Spleen (tissue), 11 donors: Measurements from ENCODE around the gene PPP1R16B. TPM values are rescaled to one million over a fixed set of nuclear protein-coding genes. Genes with fewer than 3 reads are reported as not detected.

Experiments
- DNase-seq: peaks from one replicate; pipeline ENCODE4 v3.0.0-alpha.2; 2020
- H3K27ac ChIP-seq, 8 donors: fragments of 200-600 bp; sonication (generic) in 7 of 8; 1 replicate in 4 of 8; 2 replicates in 4 of 8; pipeline versions ENCODE4 v1.5.0 to v1.8.0; 2016 to 2021; ENCODE audit warnings: inconsistent platforms in 4 of 8, mild to moderate bottlenecking in 4 of 8, moderate library complexity in 1 of 8
- H3K27me3 ChIP-seq, 7 donors: fragments of 200-600 bp; sonication (generic) in 6 of 7; replicated peaks in 1 of 7; 1 replicate in 4 of 7; 2 replicates in 3 of 7; pipeline versions ENCODE4 v1.5.0 to v1.8.0; 2016 to 2021; ENCODE audit warnings: inconsistent platforms in 3 of 7, mild to moderate bottlenecking in 1 of 7
- H3K36me3 ChIP-seq, 6 donors: fragments of 200-600 bp; sonication (generic) in 5 of 6; 1 replicate in 4 of 6; 2 replicates in 2 of 6; pipeline versions ENCODE4 v1.5.0 to v1.8.0; 2016 to 2021; ENCODE audit warnings: inconsistent platforms in 2 of 6
- H3K4me1 ChIP-seq, 6 donors: fragments of 200-600 bp; sonication (generic) in 5 of 6; 1 replicate in 3 of 6; 2 replicates in 3 of 6; pipeline versions ENCODE4 v1.5.0 to v1.8.0; 2016 to 2021; ENCODE audit warnings: inconsistent platforms in 3 of 6
- H3K4me3 ChIP-seq, 8 donors: fragments of 200-600 bp; sonication (generic) in 7 of 8; 1 replicate in 4 of 8; 2 replicates in 4 of 8; pipeline versions ENCODE4 v1.5.0 to v1.8.0; 2016 to 2021; ENCODE audit warnings: inconsistent platforms in 4 of 8, mild to moderate bottlenecking in 4 of 8, moderate library complexity in 2 of 8
- H3K9me3 ChIP-seq, 8 donors: fragments of 200-600 bp; sonication (generic) in 7 of 8; 1 replicate in 4 of 8; 2 replicates in 4 of 8; pipeline versions ENCODE4 v1.5.0 to v1.8.0; 2016 to 2021; ENCODE audit warnings: inconsistent platforms in 4 of 8
- CTCF ChIP-seq, 11 experiments: fragments of 200-600 bp in 7 of 11; fragments of 450-650 bp in 4 of 11; sonication (generic) in 4 of 11; IDR thresholded peaks in 8 of 11; conservative IDR thresholded peaks in 3 of 11; 1 replicate in 7 of 11; 2 replicates in 4 of 11; pipeline versions ENCODE4 v1.4.0 to v1.8.0; 2016 to 2021; ENCODE audit warnings: antibody characterized with exemption in 11 of 11, inconsistent platforms in 4 of 11, mild to moderate bottlenecking in 1 of 11
- POLR2A ChIP-seq, 3 donors: fragments of 450-650 bp; IDR thresholded peaks; one replicate each; pipeline ENCODE4 v1.5.1; 2017; ENCODE audit warnings: antibody characterized with exemption in 3 of 3, mild to moderate bottlenecking in 1 of 3
- POLR2AphosphoS5 ChIP-seq, 3 donors: sonication (generic); formaldehyde crosslinking; IDR thresholded peaks; one replicate each; pipeline ENCODE4 v1.5.1; 2017; ENCODE audit warnings: antibody characterized with exemption in 3 of 3
- WGBS, 5 donors: extraction: QIAGEN DNeasy Blood & Tissue Kit in 3 of 5; methylation state at CpG; one replicate each; pipeline versions ENCODE4 v1.1.5 to v1.1.7; 2013 to 2018; 5-methylcytosine and 5-hydroxymethylcytosine counted together
- intact Hi-C: fragments of 100-400 bp; cut with DNase I; formaldehyde crosslinking; loops from one replicate; pipeline ENCODE4 v1.15.0; 2023; ENCODE audit warnings: low total_unique reads
- polyA plus RNA-seq, 3 donors: library from polyadenylated mRNA; stranded (reverse); fragments of 200-250 nt; gene quantifications; one replicate each; pipeline ENCODE4 v1.2.1, GENCODE V29; 2013
- total RNA-seq, 7 donors: library from RNA; depleted of rRNA in 3 of 7; stranded (reverse); fragments of >200 nt in 3 of 7; fragmentation: NEBNext Ultra II Directional in 4 of 7; extraction: Animal tissue kit (Norgen Biotek cat#: 25700) in 4 of 7; gene quantifications; one replicate each; pipeline versions ENCODE4 v1.1.0 to v1.2.1, GENCODE V29; 2016 to 2021
- donor health status: healthy with polysubstance abuse.
- donor health status: DM: no; HTN: no; CAD: no; lungs with moderate emphysema.
- donor health status: DM: no; HTN: no; CAD: no.
- donor health status: Bipolar disorder and iron deficiency.
- donor health status: healthy.
- donor health status: DM: no; HTN: no; CAD: no.
- donor health status: DM: yes; HTN: yes; CAD: no.

PPP1R16B gene
- total and polyA plus RNA-seq, 10 donors: 16.0 to 66.0 (median 43.1) TPM

GRCh38 chr20:38815446-38815845 lies 9.9 kb downstream of the PPP1R16B start:
- Histone ChIP-seq H3K36me3 (peaks cover 0 to 64% (median 6%) of the 10 kb centered on the region in 6 donors), H3K4me3 (no peak overlapping the region), H3K27ac (no peak overlapping the region), H3K4me1 (peaks cover 31 to 91% (median 57%) of the 10 kb centered on the region in 6 donors), H3K27me3 (no peaks in the 10 kb centered on the region), H3K9me3 (peaks cover 0 to under 1% (median 0%) of the 10 kb centered on the region in 8 donors)
- intact Hi-C loops: no loop called here
- DNase-seq: no peak
- TF ChIP-seq POLR2AphosphoS5 (IDR thresholded peaks at IDR 0.05) (no peak), POLR2A (IDR thresholded peaks at IDR 0.05) (no peak), CTCF (IDR thresholded peaks at IDR 0.05 in 8 of 11, conservative IDR thresholded peaks at IDR 0.05 in 3 of 11) (no peak)

- TF ChIP-seq POLR2A (IDR thresholded peaks at IDR 0.05) (no peak), POLR2AphosphoS5 (IDR thresholded peaks at IDR 0.05) (no peak), CTCF (IDR thresholded peaks at IDR 0.05 in 8 of 11, conservative IDR thresholded peaks at IDR 0.05 in 3 of 11) (no peak)
- Histone ChIP-seq H3K27me3 (no peaks in the 10 kb centered on the region), H3K27ac (peak overlapping the region in 1 of 8 donors; percentile 38), H3K36me3 (peaks cover 0 to 53% (median 1%) of the 10 kb centered on the region in 6 donors), H3K9me3 (peaks cover 0 to 13% (median 9%) of the 10 kb centered on the region in 8 donors), H3K4me1 (peaks cover 7 to 76% (median 30%) of the 10 kb centered on the region in 6 donors), H3K4me3 (no peak overlapping the region)
- WGBS, 5 donors: 80 to 85% (median 81%) methylated on average over 9 of the region's 9 CpGs
- intact Hi-C loops: no loop called here
- no peak for DNase-seq
These were observed 12.9 kb downstream of the PPP1R16B start for GRCh38 chr20:38818113-38819065.

GRCh38 chr20:38825571-38825900 lies 20.0 kb downstream of the PPP1R16B start:
- TF ChIP-seq POLR2A (IDR thresholded peaks at IDR 0.05) (no peak), POLR2AphosphoS5 (IDR thresholded peaks at IDR 0.05) (no peak), CTCF (IDR thresholded peaks at IDR 0.05 in 8 of 11, conservative IDR thresholded peaks at IDR 0.05 in 3 of 11) (no peak)
- H3K9me3 ChIP-seq: peaks cover 0 to 12% (median 9%) of the 10 kb centered on the region in 8 donors
- H3K4me3 ChIP-seq: no peak overlapping the region
- no peak for DNase-seq
- peak overlapping the region in 3 of 8 donors; percentile 4 to 33 (median 32) for H3K27ac ChIP-seq
- intact Hi-C loops: no loop called here
- H3K4me1 ChIP-seq: peaks cover 13 to 86% (median 51%) of the 10 kb centered on the region in 6 donors
- 67 to 92% (median 84%) methylated on average over 1 of the region's 1 CpG for WGBS, 5 donors
- H3K27me3 ChIP-seq: no peaks in the 10 kb centered on the region
- H3K36me3 ChIP-seq: peaks cover 0 to 70% (median 9%) of the 10 kb centered on the region in 6 donors
